ENCODE measurements around the gene KLHL22.

GRCh38 chr22:20437613-20438426 lies 57.8 kb downstream of the KLHL22 start, which contains the start of gene SCARF2:
- TF ChIP-seq TAF1 (IDR thresholded peaks at IDR 0.05; ENCODE audit: low read depth, low read length) (no peak), SPI1 (IDR thresholded peaks at IDR 0.05; ENCODE audit: low read depth, low read length) (no peak)
